K562 (cell line): Measurements from ENCODE around the gene DSG2. TPM values are rescaled to one million over a fixed set of nuclear protein-coding genes. Genes with fewer than 3 reads are reported as not detected.

Source experiments
- ATAC-seq: fragments of 200-7000 bp; cut with Tn5 transposase; 3 replicates; pipeline ENCODE4 v1.9.1; 2020; ENCODE audit warnings: moderate library complexity
- BruUV-seq: library from RNA; stranded (reverse); fragments of 400-500 nt; replicated peaks from 2 replicates; lab custom pipeline; 2021; lab: Mats Ljungman, UMichigan
- CTCF ChIA-PET: fragments of 300-600 bp; formaldehyde crosslinking; extraction: SDS; loops from one replicate; lab custom pipeline; 2021; ENCODE audit warnings: low intra/inter-chr PET ratio; lab: Yijun Ruan, JAX
- POLR2A ChIA-PET: fragments of 300-600, 350-650 bp; sonication (Branson Sonifier 250); formaldehyde crosslinking; extraction: SDS; loops from one replicate; lab custom pipeline; 2021; ENCODE audit warnings: antibody characterized with exemption, inconsistent platforms; lab: Yijun Ruan, JAX
- DNase-seq, 4 experiments: peaks; one replicate each; pipeline versions ENCODE4 v3.0.0 to v3.0.0-alpha.2; 2011 to 2018; ENCODE audit warnings: low spot score in 3 of 4, mixed read lengths in 3 of 4; ENCODE audit errors: extremely low read depth in 1 of 4
- FAIRE-seq: peaks from 2 replicates; lab custom pipeline; 2011; peaks lifted over from hg19 to GRCh38; lab: Jason Lieb, UNC
- H2AFZ ChIP-seq: 2 replicates; pipeline ENCODE4 v1.6.0; 2011; ENCODE audit warnings: low read depth, low read length, control low read depth, inconsistent platforms
- H3K27ac ChIP-seq: fragments of 200-600 bp; 3 replicates; pipeline ENCODE4 v1.8.0; 2011; ENCODE audit warnings: low read depth, mild to moderate bottlenecking, control low read depth, inconsistent platforms, low read length, moderate library complexity, mixed read lengths; ENCODE audit errors: extremely low read depth
- H3K27me3 ChIP-seq, 2 experiments: fragments of 300-600 bp in 1 of 2; 2 replicates in 1 of 2; 3 replicates in 1 of 2; pipeline versions ENCODE4 v1.6.0 to v1.8.0; 2011; ENCODE audit warnings: inconsistent platforms in 2 of 2, low read length in 2 of 2, mild to moderate bottlenecking in 1 of 2, mixed read lengths in 1 of 2, moderate library complexity in 1 of 2; ENCODE audit not compliant: control insufficient read depth in 2 of 2, insufficient read depth in 2 of 2
- H3K36me3 ChIP-seq: fragments of 300-600 bp; 3 replicates; pipeline ENCODE4 v1.8.0; 2011; ENCODE audit warnings: mild to moderate bottlenecking, low read length, inconsistent platforms; ENCODE audit not compliant: control insufficient read depth, insufficient read depth
- H3K4me1 ChIP-seq, 2 experiments: fragments of 200-600 bp in 1 of 2; replicated peaks in 1 of 2; 2 replicates in 1 of 2; 3 replicates in 1 of 2; pipeline versions ENCODE4 v1.5.1 to v1.8.0; 2011; ENCODE audit warnings: inconsistent platforms in 2 of 2, low read length in 2 of 2, mild to moderate bottlenecking in 1 of 2, mixed read lengths in 1 of 2, moderate library complexity in 1 of 2; ENCODE audit not compliant: control insufficient read depth in 2 of 2, insufficient read depth in 2 of 2
- H3K4me2 ChIP-seq: 2 replicates; pipeline ENCODE4 v1.6.1; 2011; ENCODE audit warnings: low read length, control low read depth, inconsistent platforms, mixed read lengths; ENCODE audit not compliant: insufficient read depth
- H3K4me3 ChIP-seq: fragments of 200-600 bp; sonication (generic), shearing (Covaris generic); 2 replicates; pipeline ENCODE4 v1.5.1; 2016; ENCODE audit warnings: control low read depth, inconsistent platforms
- H3K79me2 ChIP-seq: fragments of 200-600 bp; 3 replicates; pipeline ENCODE4 v1.8.0; 2011; ENCODE audit warnings: low read length, inconsistent platforms; ENCODE audit not compliant: control insufficient read depth, insufficient read depth
- H3K9ac ChIP-seq, 2 experiments: 2 replicates each; pipeline versions ENCODE4 v1.6.0 to v1.6.1; 2011; ENCODE audit warnings: low read depth in 2 of 2, low read length in 2 of 2, control low read depth in 1 of 2, inconsistent platforms in 1 of 2, mild to moderate bottlenecking in 1 of 2, mixed read lengths in 1 of 2; ENCODE audit not compliant: insufficient read depth in 1 of 2
- H3K9me1 ChIP-seq: one replicate; pipeline ENCODE4 v1.6.0; 2011; ENCODE audit warnings: inconsistent platforms, mild to moderate bottlenecking, low read length, moderate library complexity; ENCODE audit not compliant: control insufficient read depth, insufficient read depth
- H3K9me3 ChIP-seq: replicated peaks from 2 replicates; pipeline ENCODE4 v1.5.1; 2011; ENCODE audit warnings: low read depth, low read length, inconsistent platforms; ENCODE audit not compliant: control insufficient read depth, insufficient read depth
- H4K20me1 ChIP-seq: replicated peaks from 2 replicates; pipeline ENCODE4 v1.6.1; 2011; ENCODE audit warnings: low read length, inconsistent platforms, mixed read lengths; ENCODE audit not compliant: control insufficient read depth, insufficient read depth
- ID3 ChIP-seq, 2 experiments: fragments of 250-450 bp in 1 of 2; fragments of 450-650 bp in 1 of 2; sonication (Bioruptor Pico) in 1 of 2; IDR thresholded peaks; 2 replicates each; pipeline versions ENCODE4 v1.6.1 to v1.8.0; 2016 to 2021; ENCODE audit warnings: mild to moderate bottlenecking in 2 of 2, moderate library complexity in 2 of 2, missing compliant biosample characterization in 1 of 2, missing genetic modification characterization in 1 of 2
- L3MBTL2 ChIP-seq: fragments of 450-650 bp; IDR thresholded peaks from 2 replicates; pipeline ENCODE4 v1.6.1; 2016; ENCODE audit warnings: mild to moderate bottlenecking, moderate library complexity
- MGA ChIP-seq: fragments of 450-650 bp; IDR thresholded peaks from 2 replicates; pipeline ENCODE4 v1.6.1; 2016; ENCODE audit warnings: mild to moderate bottlenecking, moderate library complexity
- TFE3 ChIP-seq: fragments of 450-650 bp; formaldehyde crosslinking; IDR thresholded peaks from 2 replicates; pipeline ENCODE4 v1.4.0; 2020; ENCODE audit warnings: mild to moderate bottlenecking, mixed read lengths
- ZFP30 ChIP-seq: fragments of 250-450 bp; sonication (Bioruptor Pico); IDR thresholded peaks from 2 replicates; pipeline ENCODE4 v1.8.0; 2022; ENCODE audit warnings: moderate library complexity, mild to moderate bottlenecking, inconsistent platforms, borderline replicate concordance
- ZNF584 ChIP-seq: fragments of 200-800 bp; sonication (Bioruptor generic); IDR thresholded peaks from 2 replicates; pipeline ENCODE4 v1.6.1; 2016; ENCODE audit warnings: low read depth, mild to moderate bottlenecking, missing genetic modification characterization, missing compliant biosample characterization
- WGBS: fragments of 100-300 bp; shearing (Covaris generic); methylation state at CpG from one replicate; pipeline ENCODE4 v1.1.6; 2016; ENCODE audit warnings: low coverage, mixed read lengths; ENCODE audit not compliant: insufficient coverage; ENCODE audit errors: missing lambda C conversion rate; 5-methylcytosine and 5-hydroxymethylcytosine counted together
- in situ Hi-C: fragments of 300-500 bp; cut with MboI; formaldehyde crosslinking; loops from 4 replicates; pipeline ENCODE4 v1.15.0; 2018; ENCODE audit warnings: inconsistent platforms, mixed read lengths
- intact Hi-C: fragments of 100-400 bp; cut with micrococcal nuclease; formaldehyde crosslinking; loops from 2 replicates; pipeline ENCODE4 v1.14.2; 2022
- polyA plus RNA-seq, 8 experiments: library from polyadenylated mRNA; depleted of rRNA in 4 of 8; stranded (reverse) in 5 of 8; unstranded in 3 of 8; fragments of >200 nt; fragmentation: Nextera tagmentation in 2 of 8; fragmentation: Illumina TruSeq in 1 of 8; extraction: Ambion mirVana in 2 of 8; extraction: Trizol in 1 of 8; gene quantifications; 2 replicates each; pipeline versions ENCODE4 v1.2.1 to v1.2.3, GENCODE V29; 2011 to 2014; ENCODE audit warnings: inconsistent platforms in 1 of 8, missing spikeins in 1 of 8
- total RNA-seq, 7 experiments: library from RNA; depleted of rRNA in 6 of 7; stranded (reverse); fragments of >200 nt in 6 of 7; fragmentation: Illumina TruSeq in 2 of 7; extraction: Trizol in 2 of 7; gene quantifications; 2 replicates each; pipeline versions ENCODE4 v1.2.1 to v1.2.3, GENCODE V29; 2011 to 2021; ENCODE audit warnings: low replicate concordance in 1 of 7

DSG2 gene
- total and polyA plus RNA-seq, 9 of the 15 experiments (the other 6 are each of a cell fraction or from before 2014, with no cell fraction given), result 16.9 to 68.6 (median 41.3) TPM

GRCh38 chr18:31492671-31493070 is 5.3 kb upstream of the DSG2 start:
- ChIA-PET POLR2A (interaction anchor here (0.5 to 1.1 kb wide), 2 partner anchors 8 to 176 kb away, joined by 3 to 4 read pairs; no protein-coding TSS in a partner anchor), CTCF (no interaction called here)
- peaks cover 0 to 4% of the 10 kb centered on the region in 2 experiments; a peak in 4 of 5 replicates for H3K4me1 ChIP-seq
- BruUV-seq, result no TSS peak
- no peaks in the 10 kb centered on the region for H3K27me3 ChIP-seq
- H2AFZ ChIP-seq, result no peak overlapping the region; the same call in 1 of the 2 replicates
- in situ Hi-C loops, result no loop called here
- no peaks in the 10 kb centered on the region for H3K79me2 ChIP-seq
- no peak overlapping the region for H3K4me2 ChIP-seq
- no peaks in the 10 kb centered on the region for H3K9me1 ChIP-seq
- H4K20me1 ChIP-seq, result no peaks in the 10 kb centered on the region
- H3K4me3 ChIP-seq, result no peak overlapping the region
- no peaks in the 10 kb centered on the region for H3K36me3 ChIP-seq
- intact Hi-C loops, result no loop called here
- FAIRE-seq, result no peak
- no peak for DNase-seq
- no peaks in the 10 kb centered on the region for H3K9me3 ChIP-seq
- H3K27ac ChIP-seq, result no peak overlapping the region
- no peak overlapping the region for H3K9ac ChIP-seq
- TF ChIP-seq ZNF584 (CRISPR knock-in tag) (no peak), TFE3 (CRISPR knock-in tag) (peak; percentile 12; the same call in 1 of the 2 replicates), MGA (peak; percentile 50), ZFP30 (CRISPR knock-in tag) (no peak), L3MBTL2 (peak; percentile 61), ID3 (CRISPR knock-in tag; IDR thresholded peaks at IDR 0.05) (no peak), ID3 (tag; IDR thresholded peaks at IDR 0.05) (peak; percentile 72; the same call in 1 of the 2 replicates)
- WGBS, result 28% methylated on average over 9 of the region's 9 CpGs
- no peak for ATAC-seq
